HG03342 (cell line): ENCODE data around the gene TDRD9.

ENCODE experiments used
- ATAC-seq: cut with Tn5 transposase; IDR thresholded peaks from one replicate; pipeline ENCODE4 v1.9.1; 2021; ENCODE audit warnings: mild to moderate bottlenecking, moderate library complexity; ENCODE audit not compliant: unreplicated experiment

The TDRD9 gene

DNA sequence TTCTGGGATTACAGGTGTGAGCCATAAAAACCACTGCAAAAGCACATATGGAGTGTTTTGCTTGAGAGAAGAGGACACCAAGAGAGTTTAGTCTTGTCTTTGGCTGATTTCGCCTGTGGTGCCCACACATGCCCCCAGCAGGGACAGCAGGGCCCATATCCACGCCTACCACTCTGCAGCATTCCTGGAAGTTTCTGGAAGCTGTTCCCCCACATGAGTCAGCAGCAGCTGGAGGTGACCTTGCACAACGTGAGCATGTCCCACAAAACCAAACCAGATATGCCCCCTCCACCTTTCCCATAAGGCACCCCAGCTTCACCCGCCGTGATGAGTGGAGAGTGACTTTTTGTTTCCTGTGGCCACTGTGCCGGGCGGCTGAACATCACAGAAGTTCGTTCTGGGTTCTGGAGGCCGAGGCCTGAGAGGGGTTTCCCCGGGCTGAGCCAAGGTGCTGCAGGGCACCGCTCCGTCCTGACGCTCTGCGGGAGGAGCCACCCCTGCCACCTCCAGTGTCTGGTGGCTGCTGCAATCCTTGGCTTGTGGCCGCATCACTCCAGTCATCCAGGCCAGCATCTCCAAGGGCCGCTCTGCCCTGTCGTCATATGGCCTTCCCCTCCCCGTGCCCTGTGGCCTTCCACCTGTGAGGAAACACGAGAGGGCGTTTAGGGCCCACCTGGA lies 162.0 kb downstream of the TDRD9 start:
- ATAC-seq: no peak

DNA sequence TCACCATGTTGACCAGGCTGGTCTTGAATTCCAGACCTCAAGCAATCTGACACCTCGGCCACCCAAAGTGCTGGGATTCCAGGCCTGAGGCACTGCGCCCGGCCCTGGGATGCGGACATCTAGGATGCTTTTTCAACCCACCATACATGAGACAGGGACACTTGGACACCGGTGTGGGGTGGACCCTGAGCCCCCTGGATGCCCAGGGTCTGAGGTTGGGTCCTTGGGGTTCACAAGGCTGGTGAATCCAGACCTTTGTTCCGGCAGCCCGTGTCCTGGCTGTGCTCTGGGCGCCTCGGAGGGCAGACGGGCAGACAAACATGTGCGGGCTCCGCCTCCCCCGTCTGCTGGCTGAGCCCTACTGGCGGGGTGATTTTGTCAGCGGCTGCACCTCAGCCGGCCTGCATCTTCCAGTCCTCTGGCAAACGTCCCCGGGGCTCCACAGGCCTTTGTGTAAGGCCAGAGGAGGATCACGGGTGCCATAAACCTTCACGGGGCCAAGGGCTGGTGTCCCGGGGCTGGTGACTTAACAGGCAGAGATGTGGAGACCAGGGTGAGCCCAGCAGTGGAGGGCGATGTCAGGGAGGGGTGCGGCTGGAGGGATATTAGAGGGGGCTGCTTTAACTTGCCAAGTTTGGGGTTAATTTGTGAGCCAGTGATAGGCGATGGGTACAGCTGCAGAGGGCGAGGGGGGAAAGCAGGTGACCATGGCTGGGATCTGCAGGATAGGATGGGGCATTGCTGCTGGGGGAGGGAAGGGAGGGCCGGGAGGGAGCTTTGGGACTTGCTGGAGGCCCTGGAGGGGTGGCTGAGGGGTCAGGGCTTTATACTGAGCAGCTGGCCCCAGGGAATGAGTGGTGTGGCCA lies 163.0 kb downstream of the TDRD9 start:
- ATAC-seq: no peak

DNA sequence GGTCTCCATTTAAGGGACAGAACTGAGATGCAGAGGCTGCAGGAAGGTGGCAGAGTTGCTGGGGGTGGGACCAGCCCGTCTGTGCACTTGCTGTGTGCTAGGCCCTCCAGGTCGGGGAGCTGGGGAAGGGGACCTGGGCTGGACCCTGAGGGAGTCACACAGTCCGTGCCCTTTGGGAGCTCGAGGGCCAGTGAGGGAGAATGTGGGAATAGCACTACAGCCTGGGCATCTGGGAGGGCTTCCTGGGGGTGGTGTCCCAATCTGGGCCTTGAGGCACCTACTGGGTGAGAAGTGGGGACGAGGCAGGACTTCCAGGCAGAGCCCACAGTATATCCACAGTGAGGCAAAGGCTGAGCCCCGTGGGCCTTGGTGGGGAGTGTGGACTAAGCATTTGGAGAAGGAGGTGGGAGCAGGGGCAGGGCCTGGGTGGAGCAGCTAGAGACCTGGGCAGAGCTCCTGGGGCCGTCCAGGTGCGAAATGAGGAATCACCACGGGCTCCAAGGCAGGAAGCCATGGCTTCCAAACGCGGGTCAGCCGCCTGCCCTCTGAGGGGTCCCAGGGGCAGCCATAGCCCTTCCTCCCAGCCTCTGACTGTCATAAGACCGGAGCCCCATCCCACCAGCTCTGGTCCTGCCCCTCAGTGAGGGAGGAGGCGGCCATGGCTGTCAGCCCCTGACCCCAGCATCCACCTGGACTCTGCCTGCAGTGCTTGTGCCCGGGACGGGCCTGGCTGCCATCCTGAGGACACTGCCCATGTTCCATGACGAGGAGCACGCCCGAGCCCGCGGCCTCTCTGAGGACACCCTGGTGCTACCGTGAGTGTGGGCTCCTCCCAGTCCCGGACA lies 163.9 kb downstream of the TDRD9 start:
- ATAC-seq: no peak

DNA sequence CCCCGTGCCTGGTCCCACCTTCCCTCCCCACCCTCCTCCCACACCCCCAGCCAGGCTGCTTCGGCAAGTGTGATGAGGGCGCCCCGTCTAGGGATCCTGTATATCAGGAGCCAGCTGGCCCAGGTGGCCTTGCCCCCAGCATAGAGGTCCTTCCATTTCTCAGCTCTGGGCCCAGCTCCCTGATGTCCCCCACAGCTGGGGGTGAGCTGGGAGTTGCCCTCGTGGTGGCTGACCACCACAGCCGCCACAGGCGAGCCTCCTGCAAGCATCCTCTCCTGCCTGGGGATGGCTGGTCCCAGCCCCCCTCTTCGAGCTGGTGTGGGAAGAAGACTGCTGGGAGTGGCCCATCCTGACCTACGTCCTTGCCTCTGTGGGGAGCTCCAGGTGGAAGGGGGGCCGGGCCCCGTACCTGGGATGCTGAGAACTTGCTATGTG lies 164.7 kb downstream of the TDRD9 start:
- ATAC-seq: no peak

DNA sequence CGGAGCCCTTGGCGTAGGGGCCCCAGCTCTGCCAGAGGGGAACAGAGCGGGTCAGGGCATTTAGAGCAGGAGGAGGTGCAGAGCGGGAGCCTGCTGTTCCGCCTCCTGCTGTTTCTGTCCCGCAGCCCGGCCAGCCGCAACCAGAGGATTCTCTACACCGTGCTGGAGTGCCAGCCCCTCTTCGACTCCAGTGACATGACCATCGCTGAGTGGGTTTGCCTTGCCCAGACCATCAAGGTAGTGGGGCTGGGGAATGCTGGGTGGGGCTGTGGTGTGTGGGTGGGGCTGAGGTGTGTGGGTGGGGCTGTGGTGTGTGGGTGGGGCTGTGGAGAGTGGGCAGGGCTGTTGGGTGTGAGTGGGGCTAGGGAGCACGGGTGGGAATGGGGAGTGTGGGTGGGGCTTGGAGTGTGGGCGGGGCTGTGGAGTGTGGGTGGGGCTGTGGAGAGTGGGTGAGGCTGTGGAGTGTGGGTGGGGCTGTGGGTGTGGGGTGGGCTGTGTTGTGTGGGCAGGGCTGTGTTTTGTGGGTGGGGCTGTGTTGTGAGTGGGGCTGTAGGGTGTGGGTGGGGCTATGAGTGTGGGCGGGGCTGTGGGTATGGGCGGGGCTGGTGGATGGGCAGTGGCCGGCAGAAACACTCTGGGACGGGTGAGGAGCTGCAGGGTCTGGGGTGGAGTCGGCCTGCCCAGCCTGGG lies 165.3 kb downstream of the TDRD9 start:
- no peak for ATAC-seq

DNA sequence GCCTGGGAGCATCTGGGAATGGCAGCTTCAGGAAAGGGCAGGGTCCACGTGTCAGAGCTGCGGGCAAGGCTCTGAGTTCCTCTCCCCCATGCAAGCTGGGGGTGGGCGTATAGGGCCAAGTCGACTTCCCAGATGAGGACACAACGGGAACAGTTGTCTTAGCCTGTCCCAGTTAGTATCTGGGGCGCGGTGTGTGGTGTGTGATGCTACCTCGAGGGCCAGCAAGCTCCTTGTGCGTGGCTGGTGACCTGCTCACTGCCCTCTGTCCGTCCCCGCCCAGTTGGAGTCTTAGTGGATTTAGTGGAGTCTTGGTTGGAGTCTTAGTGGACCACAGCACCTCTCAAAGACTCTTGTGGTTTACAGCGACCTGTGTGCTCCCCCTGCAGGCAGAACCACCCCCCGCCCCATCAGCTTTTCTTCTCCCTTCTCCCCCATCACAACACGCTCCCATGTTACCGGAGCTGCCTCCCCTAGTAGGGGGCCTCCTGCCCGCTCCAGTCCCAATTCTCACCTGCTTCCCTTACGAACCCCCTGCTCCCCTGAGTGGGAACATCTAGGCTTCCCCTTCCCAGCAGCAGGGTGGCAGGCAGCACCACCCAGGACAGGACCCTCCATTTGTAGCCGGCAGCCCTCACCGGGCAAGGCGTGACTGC lies 165.9 kb downstream of the TDRD9 start:
- ATAC-seq: no peak

DNA sequence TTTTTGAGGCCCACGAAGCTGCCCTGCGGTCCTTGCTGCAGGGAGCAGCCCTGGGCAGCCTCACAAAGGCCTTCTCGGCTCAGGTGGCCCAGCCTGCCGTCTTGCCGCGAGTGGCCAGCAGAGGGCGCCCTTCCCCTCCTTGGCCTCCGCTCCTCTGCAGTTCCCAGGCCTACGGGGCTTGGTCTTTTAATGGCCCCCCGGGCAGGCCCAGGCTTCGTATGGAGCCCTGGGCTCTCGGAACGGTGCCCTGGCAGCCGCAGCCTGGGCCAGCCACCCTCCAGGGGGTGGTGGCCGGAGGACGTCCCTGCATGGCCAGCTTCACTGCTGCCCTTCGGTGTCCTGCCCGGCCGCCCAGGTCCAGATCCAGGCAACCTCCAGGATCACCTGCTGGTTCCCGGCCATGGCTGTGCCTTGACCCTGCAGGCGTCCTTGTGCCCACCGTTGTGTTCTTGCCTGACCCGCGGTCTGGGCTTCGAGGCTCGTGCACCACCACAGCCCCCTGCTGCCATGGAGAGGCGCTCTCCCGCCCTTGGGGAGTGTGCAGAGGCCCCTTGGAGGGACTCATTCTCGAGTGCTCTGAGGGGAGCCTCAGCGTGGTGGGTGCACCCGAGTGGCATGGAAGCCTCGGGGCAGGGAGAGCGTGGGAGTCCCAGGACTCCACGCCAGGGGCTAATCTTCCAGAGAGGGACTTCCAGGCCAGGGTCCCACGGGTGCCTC lies 166.6 kb downstream of the TDRD9 start:
- ATAC-seq: no peak

DNA sequence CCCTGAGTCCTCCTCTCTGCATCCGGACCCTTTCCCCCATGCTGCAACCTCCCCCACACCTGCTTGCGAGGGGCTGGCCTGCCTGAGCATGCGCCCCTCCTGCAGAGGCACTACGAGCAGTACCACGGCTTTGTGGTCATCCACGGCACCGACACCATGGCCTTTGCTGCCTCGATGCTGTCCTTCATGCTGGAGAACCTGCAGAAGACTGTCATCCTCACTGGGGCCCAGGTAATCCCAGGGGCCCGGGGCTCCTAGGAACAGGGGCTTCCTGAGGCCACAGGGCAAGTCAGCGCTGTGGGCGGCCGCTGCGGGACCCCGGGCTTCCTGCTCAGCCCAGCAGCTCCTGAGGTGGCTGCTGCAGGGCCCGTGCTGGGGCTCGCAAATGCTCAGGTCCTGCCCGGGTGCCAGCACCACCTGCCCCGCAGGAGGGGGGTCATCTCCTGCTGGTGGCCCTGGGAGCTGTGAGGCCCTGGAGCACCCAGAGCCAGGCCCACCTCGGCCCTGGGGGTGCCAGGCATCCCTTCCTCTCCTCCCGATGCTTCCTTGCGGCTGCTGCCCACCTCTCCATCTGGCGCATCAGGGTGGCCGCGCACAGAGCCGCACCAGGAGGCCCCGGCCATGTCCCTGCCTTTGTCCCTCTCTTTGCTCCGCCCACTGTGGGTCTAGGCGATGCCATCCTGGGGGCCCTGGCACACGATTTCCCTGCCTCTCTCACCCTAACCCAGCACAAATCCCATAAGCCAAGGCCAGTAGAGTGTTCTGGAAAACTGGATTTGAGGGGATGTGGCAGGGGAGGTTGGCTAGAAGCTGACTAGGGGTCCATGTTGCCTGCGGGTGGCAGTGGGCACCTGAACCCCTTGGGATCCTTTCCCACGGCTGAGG lies 167.4 kb downstream of the TDRD9 start:
- ATAC-seq: no peak

DNA sequence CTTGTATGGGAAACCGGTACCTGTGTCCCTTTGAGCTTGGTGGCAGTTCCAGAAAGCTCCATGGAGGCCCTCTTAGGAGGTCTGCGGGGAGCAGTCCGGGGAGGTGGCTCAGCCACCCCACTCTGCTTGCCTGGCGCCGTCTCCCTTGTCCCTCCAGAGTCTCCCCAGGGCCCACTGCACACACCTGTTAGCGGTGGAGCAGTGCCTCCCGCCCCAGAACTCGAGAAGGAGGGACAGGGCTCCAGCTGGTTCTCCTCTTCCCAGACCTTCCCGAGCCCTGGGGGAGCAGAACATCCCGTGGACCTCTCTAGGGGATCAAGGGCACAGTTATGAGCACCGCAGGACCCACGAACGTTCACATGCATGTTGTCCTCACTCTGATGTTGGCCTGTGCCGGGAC lies 168.1 kb downstream of the TDRD9 start:
- ATAC-seq: no peak

DNA sequence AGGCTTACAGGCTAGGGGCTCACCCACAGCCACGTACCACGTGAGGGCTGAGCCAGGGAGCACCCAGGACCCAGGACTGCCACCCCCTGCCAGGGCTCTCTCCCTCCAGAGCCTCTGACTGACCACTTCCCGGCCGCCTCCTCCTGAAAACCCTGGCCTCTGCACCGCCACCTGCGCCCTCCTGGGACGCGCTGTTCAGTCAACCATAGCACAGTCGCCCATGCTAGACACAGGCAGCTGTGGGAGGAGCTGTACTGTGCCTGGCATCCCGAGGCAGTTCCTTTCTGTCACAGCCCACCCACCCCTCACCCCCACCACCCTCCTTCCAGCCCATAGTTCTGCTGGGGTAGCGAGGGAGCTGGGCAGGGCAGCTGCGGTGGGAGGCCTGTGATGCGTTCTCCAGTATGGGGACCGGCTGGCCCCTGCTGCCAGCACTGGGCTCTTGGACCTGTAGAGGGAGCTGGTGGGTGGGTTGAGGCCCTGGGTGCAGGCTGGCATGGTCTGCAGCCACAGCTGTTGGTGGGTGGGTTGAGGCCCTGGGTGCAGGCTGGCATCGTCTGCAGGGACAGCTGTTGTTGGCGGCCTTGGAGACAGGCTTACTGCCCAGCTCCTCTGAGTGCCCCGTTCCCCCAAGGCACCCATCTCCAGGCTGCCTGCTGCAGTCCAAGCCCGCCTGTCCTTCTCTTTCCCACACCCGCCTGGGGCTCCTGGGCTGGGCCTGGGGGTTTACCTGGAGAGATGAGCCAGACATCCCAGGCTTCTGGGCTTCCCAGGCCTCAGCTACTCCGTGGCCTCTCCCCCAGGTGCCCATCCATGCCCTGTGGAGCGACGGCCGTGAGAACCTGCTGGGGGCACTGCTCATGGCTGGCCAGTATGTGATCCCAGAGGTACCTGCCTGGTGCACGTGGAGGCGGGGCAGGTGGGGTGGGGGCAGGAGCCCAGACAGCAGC lies 168.8 kb downstream of the TDRD9 start:
- ATAC-seq: no peak

DNA sequence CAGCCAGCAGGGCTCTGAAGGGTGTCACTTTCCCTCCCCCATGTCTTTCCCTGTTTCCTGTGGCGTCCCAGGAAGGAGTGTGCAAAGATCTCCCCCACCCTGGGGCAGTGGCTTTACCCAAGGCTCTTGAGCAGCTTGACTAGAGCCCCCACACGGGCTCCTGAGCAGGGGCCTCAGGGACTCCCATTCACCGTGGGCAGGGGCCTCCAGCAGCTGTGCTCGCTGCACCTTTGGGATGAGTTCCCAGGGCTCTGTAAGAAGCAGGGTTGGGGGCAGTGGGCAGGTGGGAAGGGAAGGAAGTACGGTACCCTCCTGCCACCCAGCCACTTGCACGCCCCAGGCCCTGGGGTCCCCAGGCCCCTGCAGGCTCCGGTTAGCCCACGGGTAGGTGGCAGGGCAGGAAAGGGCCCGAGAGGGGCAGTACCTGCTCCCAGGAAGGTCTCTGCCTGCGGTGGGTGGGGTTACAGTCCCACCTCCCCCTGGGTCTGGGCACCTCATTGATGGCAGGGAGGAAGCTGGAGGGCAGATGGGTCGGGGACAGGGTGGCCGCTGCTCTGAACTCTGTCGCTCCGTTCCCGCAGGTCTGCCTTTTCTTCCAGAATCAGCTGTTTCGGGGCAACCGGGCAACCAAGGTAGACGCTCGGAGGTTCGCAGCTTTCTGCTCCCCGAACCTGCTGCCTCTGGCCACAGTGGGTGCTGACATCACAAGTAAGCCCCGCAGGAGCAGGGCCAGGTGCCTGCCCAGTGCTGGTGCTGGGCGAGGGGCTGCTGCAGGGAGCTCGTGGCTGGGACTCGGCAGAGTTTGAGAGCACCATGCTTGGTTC lies 170.2 kb downstream of the TDRD9 start:
- ATAC-seq: no peak

DNA sequence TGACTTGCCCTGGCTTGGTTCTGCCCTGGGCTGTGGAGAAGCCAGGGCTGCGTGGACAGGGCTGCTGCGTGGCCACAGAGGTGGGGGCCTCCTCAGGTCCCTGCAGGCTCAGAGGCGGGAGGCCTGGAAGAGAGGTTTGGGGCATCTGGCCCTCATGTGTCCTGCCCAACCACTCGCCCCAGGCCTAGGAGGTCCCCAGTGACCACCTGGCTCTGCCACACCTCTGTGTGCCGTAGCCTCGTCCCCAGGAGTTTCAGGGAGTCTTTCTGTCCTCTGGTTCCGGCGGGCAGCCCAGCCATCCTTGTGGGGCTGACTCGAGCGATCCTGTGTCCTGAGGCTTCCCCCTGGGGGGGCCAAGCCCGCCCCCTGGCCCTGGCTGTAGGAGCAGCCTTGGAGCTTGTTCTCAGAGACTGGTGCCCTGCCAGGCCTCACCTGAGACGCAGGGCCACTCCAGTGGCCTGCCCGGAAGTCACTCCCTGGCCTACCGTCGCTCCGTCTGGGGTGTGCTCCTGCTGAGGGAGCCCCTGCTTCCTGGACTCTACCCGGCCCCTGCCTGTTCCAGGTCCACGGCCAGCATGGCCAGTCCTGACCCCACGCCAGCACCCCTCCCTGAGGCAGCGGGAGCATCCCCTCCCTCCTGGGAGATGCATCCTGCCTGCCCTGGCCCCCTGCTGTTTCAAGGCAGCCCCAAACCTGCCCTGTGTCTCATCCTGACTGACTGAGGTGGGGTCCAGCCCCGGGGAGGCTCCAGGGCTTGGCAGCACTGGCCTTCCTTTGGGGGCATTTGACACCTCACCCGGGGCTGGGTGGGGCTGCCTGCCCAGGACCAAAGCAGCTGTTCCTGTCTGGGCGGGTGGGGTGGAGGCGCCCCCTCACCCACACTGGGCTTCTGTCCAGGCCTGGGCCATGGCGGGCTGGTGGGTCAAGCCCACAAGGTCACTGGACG lies 171.1 kb downstream of the TDRD9 start:
- ATAC-seq: no peak

DNA sequence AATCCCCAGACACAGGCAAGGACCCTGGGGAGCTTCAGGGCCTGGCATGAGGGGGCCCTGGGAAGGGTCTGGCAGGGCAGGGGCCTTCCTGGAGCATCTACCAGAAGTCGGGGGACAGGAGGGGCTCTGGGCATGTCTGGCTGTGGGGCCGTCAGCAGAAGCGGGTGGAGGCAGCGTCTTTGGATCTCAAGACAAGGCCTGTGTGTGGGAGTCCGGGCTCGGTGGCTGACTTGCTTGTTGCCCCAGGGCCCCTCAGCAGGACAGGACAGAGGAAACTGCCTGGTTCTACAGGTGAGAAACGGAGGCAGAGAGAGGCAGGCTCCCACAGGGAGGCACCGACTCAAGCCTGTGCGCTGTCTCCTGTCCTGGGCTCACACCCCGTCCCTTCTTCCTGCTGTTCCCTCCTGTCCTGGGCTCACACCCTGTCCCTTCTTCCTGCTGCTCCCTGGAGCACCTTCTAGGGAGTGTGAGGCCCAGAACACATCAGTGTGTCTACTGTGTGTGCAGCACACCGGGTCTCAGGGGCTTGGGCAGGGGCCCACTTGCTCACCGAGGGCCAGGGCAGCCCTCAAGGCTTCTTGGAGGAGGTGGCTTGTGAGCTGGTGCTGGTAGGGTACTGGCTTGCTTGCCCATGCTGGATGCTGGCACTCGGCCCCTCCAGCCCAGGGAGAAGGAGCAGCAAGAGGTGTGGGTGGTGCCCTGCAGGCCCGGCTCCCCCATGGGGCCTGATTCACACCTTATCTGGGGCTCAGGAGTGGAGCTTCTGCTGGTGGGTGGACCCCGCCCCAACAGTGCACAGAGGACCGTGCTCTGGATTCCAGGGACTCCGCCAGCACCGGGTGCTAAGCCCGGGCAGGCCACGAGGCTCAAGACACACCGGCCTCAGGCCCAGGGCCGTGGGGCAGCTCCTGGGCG lies 172.2 kb downstream of the TDRD9 start:
- ATAC-seq: no peak

DNA sequence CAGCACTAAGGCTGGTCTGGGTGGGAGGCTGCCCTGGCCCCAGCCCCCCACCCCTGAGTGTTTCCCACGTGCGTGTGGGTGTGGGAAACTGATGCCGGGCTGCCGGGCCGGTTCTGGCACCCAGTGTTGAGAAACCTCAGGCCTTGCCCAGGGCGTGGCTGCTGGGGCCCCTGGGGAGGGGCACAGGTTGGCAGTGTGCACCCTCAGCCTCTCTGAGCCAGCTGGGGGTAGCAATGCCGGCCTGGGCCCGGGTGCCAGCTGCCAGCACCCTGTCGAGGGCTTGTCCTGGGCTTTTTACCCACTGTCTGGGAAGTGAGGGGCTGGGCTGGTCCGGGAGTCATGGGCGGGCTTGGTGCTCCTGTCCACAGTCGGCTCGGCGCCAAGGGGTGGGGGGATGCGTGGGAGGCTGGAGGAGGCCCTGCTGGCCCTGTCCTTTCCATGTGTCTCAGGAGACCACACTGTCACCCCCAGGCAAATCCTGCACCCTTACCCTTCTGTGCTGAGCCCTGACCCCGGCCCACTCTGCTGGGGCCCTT lies 172.9 kb downstream of the TDRD9 start:
- no peak for ATAC-seq
